Activated T-helper 1 cell treated with anti-CD3 and anti-CD28 coated beads, Interleukin-12 subunit alpha, Interleukin-12 subunit beta, Interleukin-2, Interleukin-4 antibody, amounts not matched to agents 30 ng/mL and 10 ng/mL and 1 ng/mL, durations not matched to agents 14 hours and 24 hours and 36 hours (primary cell): Measurements from ENCODE around the gene CD47. TPM values are rescaled to one million over a fixed set of nuclear protein-coding genes. Genes with fewer than 3 reads are reported as not detected.

Experiments
- DNase-seq: peaks from one replicate; pipeline ENCODE4 v3.0.0; 2021; ENCODE audit warnings: low spot score
- H3K27ac Mint-ChIP-seq: one replicate; pipeline ENCODE4 v1.8.0; 2021; ENCODE audit warnings: mild to moderate bottlenecking, mixed read lengths
- H3K27me3 Mint-ChIP-seq: one replicate; pipeline ENCODE4 v1.8.0; 2022; ENCODE audit warnings: mild to moderate bottlenecking, moderate library complexity, mixed read lengths; ENCODE audit not compliant: insufficient read depth
- H3K36me3 Mint-ChIP-seq: one replicate; pipeline ENCODE4 v1.8.0; 2021; ENCODE audit warnings: low read depth, mixed read lengths
- H3K4me1 Mint-ChIP-seq: one replicate; pipeline ENCODE4 v1.8.0; 2021; ENCODE audit warnings: low read depth, mixed read lengths
- H3K4me3 Mint-ChIP-seq: one replicate; pipeline ENCODE4 v1.8.0; 2021; ENCODE audit warnings: mild to moderate bottlenecking, moderate library complexity, mixed read lengths
- H3K9me3 Mint-ChIP-seq: one replicate; pipeline ENCODE4 v1.8.0; 2021; ENCODE audit warnings: mixed read lengths
- intact Hi-C: fragments of 100-400 bp; cut with micrococcal nuclease; formaldehyde crosslinking; loops from one replicate; pipeline ENCODE4 v1.15.1; 2024
- total RNA-seq: library from RNA; stranded (reverse); gene quantifications from 2 replicates; pipeline ENCODE4 v1.2.3, GENCODE V29; 2022

Gene CD47
- total RNA-seq, 1 donor from 2014 or later, result 98.3 TPM

DNA sequence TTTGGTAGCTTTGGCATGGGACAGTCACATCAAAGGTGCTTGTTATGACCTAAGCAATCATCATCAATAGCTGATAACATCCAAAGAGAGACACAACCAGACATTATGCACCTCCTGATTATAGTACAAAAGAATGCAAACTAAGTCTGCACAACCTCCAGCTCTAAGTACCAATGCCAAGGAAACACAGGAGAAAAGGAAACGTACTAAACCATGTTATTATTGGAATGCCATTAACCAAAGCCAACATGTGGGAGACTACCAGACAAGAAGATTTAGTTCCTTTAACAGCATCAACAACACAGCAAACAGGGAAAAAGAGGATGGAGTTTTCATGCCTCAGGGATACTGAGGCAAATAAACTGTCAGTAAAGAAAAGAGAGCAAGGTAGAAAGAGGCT is 61.4 kb downstream of the CD47 start:
- Mint-ChIP-seq H3K4me3 (no peak overlapping the region), H3K9me3 (peaks cover 3% of the 10 kb centered on the region), H3K36me3 (peaks cover 29% of the 10 kb centered on the region), H3K27me3 (no peaks in the 10 kb centered on the region), H3K27ac (no peak overlapping the region), H3K4me1 (no peaks in the 10 kb centered on the region)
- no peak for DNase-seq
- intact Hi-C loops, result no loop called here

DNA sequence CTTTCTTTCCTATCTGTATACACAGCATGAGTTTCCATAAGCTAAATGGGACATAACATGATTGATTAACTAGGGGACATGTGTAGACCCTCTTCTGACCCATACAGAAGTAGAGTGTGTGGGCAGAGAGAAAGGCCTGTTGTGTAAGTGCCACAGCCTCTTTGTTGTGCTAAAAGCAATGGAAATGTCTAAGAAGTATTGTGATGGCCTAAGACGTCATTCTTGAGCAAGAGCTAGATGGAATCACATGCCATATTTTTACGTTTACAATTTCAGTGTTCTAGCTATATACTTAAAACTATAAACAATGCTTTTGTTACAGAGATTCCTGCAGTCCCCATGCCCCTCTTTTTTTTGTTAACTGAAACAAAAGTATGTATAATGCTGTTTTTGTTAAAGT is 61.9 kb downstream of the CD47 start:
- DNase-seq, result no peak
- Mint-ChIP-seq H3K4me3 (no peak overlapping the region), H3K27ac (no peak overlapping the region), H3K9me3 (peaks cover 3% of the 10 kb centered on the region), H3K36me3 (peaks cover 27% of the 10 kb centered on the region), H3K27me3 (no peaks in the 10 kb centered on the region), H3K4me1 (no peaks in the 10 kb centered on the region)
- intact Hi-C loops, result no loop called here

GRCh38 chr3:108025177-108025576 is 65.7 kb downstream of the CD47 start:
- intact Hi-C loops, result no loop called here
- H3K9me3 Mint-ChIP-seq, result peaks cover 3% of the 10 kb centered on the region
- no peak overlapping the region for H3K27ac Mint-ChIP-seq
- H3K36me3 Mint-ChIP-seq, result peaks cover 21% of the 10 kb centered on the region
- H3K27me3 Mint-ChIP-seq, result no peaks in the 10 kb centered on the region
- H3K4me1 Mint-ChIP-seq, result no peaks in the 10 kb centered on the region
- no peak for DNase-seq
- H3K4me3 Mint-ChIP-seq, result no peak overlapping the region

GRCh38 chr3:108024146-108024850 is 66.5 kb downstream of the CD47 start:
- H3K4me1 Mint-ChIP-seq, result no peaks in the 10 kb centered on the region
- peaks cover 3% of the 10 kb centered on the region for H3K9me3 Mint-ChIP-seq
- no peak overlapping the region for H3K27ac Mint-ChIP-seq
- H3K36me3 Mint-ChIP-seq, result peaks cover 17% of the 10 kb centered on the region
- no peak for DNase-seq
- no peaks in the 10 kb centered on the region for H3K27me3 Mint-ChIP-seq
- H3K4me3 Mint-ChIP-seq, result no peak overlapping the region
- intact Hi-C loops, result no loop called here

- Mint-ChIP-seq H3K4me3 (no peak overlapping the region), H3K27ac (no peak overlapping the region), H3K36me3 (peaks cover 6% of the 10 kb centered on the region), H3K27me3 (no peaks in the 10 kb centered on the region), H3K9me3 (no peaks in the 10 kb centered on the region), H3K4me1 (no peaks in the 10 kb centered on the region)
- no peak for DNase-seq
- intact Hi-C loops, result no loop called here
Observed at GRCh38 chr3:108022256-108023150, 68.3 kb downstream of the CD47 start.

- no peak overlapping the region for H3K27ac Mint-ChIP-seq
- H3K27me3 Mint-ChIP-seq, result peaks cover 2% of the 10 kb centered on the region
- no peak for DNase-seq
- no peaks in the 10 kb centered on the region for H3K9me3 Mint-ChIP-seq
- no peak overlapping the region for H3K4me3 Mint-ChIP-seq
- H3K4me1 Mint-ChIP-seq, result no peaks in the 10 kb centered on the region
- intact Hi-C loops, result no loop called here
- peaks cover 2% of the 10 kb centered on the region for H3K36me3 Mint-ChIP-seq
Observed at GRCh38 chr3:108021533-108021932, 69.3 kb downstream of the CD47 start.

DNA sequence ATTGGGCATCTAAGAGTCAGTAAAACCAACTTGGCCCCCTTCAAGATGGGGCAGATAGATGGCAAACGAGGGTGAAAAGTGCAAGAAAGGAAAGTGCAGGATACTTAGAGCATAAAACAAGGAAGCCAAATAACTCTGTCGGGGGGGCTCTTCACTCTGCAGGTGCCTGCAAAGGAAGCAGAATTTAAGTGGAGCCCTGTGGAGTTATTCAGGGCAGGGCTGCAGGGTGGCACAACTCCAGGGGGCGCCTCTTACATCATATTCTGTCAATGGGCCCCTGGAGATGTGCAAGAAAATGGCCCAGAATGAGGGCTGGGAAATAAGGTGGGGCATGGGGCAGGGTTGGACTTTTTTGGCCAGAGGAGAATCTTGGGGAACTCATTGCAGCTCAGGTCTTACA is 69.7 kb downstream of the CD47 start:
- Mint-ChIP-seq H3K36me3 (peaks cover 2% of the 10 kb centered on the region), H3K9me3 (no peaks in the 10 kb centered on the region), H3K4me1 (no peaks in the 10 kb centered on the region), H3K4me3 (no peak overlapping the region), H3K27ac (no peak overlapping the region), H3K27me3 (peaks cover 2% of the 10 kb centered on the region)
- no peak for DNase-seq
- intact Hi-C loops, result no loop called here

DNA sequence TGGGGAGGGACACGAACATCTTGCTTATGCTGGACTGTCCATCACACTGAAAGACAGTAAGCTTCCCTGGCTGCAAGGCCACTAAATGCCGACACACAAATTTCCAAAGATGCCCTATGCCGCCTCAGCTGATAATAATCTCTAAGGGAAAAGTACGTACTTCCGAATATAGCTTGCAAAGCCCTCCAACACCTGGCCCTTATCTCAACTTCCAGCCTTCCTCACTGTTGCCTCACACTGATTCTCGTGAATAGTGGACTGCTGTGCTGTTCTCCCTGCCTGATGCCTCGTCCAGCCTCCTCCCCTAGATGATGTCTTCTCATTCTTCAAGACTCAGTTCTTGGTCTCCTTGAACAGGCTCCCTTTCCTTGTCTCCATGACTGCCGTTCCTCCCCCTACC is 72.3 kb downstream of the CD47 start:
- intact Hi-C loops, result no loop called here
- H3K36me3 Mint-ChIP-seq, result no peaks in the 10 kb centered on the region
- no peaks in the 10 kb centered on the region for H3K9me3 Mint-ChIP-seq
- no peak for DNase-seq
- H3K27me3 Mint-ChIP-seq, result peaks cover 2% of the 10 kb centered on the region
- no peak overlapping the region for H3K27ac Mint-ChIP-seq
- H3K4me3 Mint-ChIP-seq, result no peak overlapping the region
- H3K4me1 Mint-ChIP-seq, result no peaks in the 10 kb centered on the region

DNA sequence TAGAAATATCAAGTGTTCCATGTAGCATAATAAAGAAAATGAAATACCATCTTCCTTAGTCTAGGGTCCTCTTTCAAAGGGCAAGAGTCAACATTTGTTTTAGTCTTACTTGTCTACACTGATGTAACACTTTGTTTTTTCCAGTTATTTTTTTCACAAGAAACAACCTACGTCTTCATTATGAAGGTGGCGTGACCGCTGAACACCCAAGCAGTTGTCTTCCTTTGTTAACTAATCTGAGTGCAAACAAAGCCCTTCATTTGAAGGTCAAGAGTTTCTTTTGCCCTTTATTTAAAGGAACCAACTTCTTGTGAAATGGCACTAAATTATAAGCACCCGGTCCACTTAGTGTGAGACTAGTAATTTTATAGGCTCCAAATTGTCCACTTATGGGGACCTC is 73.2 kb downstream of the CD47 start:
- no peak for DNase-seq
- H3K27me3 Mint-ChIP-seq, result peaks cover 2% of the 10 kb centered on the region
- no peak overlapping the region for H3K4me3 Mint-ChIP-seq
- no peak overlapping the region for H3K27ac Mint-ChIP-seq
- intact Hi-C loops, result no loop called here
- H3K36me3 Mint-ChIP-seq, result no peaks in the 10 kb centered on the region
- no peaks in the 10 kb centered on the region for H3K9me3 Mint-ChIP-seq
- no peaks in the 10 kb centered on the region for H3K4me1 Mint-ChIP-seq

DNA sequence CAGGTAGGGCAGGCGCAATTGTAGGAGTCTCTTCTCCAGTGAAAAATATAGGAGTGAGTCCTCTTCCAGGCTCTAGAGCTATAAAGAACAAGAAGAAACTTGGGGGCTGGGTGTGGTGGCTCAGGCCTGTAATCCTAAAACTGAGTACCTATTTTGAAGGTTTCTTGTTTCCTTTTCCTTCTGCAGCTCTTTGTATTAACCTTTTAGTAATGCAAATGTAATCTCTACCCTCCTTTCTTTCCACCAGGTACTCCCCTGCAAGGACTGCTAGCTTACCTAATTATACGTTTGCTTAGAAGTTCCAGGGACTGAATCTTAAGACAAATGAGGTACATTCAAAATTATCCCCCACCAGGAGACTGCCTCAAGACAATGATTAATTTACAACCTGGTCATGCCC is 75.9 kb downstream of the CD47 start:
- Mint-ChIP-seq H3K4me1 (no peaks in the 10 kb centered on the region), H3K9me3 (no peaks in the 10 kb centered on the region), H3K27ac (no peak overlapping the region), H3K4me3 (no peak overlapping the region), H3K36me3 (no peaks in the 10 kb centered on the region), H3K27me3 (peaks cover 2% of the 10 kb centered on the region)
- intact Hi-C loops, result no loop called here
- no peak for DNase-seq

DNA sequence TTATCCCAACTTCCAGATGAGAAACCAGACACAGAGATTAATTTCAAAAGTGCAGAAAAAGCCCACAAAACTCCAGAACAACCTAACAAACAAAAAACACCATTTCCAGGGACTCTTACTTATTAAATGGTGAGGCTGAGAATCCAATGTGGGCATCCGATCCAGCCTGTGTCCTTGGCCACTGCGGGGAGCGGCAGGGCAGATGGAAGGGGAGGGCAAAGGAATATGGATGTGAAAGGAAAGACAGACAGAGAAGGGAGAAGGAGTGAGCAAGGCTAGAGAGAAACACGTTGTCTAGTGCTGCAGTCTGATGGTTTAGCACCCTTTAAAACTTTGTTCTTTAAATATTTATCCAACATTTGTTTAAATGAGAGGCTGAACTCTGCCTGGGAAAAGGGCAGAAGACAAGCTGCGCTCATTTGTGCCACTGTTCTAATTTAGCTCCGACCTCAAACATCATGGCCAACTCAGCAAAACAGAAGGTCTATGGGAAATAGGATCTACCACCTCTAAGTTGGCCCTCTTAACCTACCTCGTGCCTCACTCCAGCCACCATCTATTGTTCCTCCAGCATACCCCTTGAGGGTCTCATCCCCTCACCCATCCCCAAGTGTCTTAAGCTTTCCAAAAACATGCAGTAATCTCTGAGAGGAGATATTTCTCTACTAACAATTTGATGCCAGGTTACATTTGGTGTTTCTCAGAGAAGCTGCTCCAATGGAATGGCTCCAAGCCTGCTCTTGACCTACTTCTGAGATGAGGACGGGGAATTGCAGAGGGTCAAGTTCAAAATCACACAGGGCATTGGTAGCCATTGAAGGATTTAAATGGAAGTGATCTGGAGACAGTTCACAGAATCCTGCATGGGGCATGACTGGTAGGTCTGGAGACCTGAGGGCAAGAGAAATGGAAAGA is 77.4 kb downstream of the CD47 start:
- Mint-ChIP-seq H3K4me3 (no peak overlapping the region), H3K4me1 (no peaks in the 10 kb centered on the region), H3K27me3 (peaks cover 5% of the 10 kb centered on the region), H3K36me3 (no peaks in the 10 kb centered on the region), H3K27ac (no peak overlapping the region), H3K9me3 (no peaks in the 10 kb centered on the region)
- intact Hi-C loops, result no loop called here
- no peak for DNase-seq

GRCh38 chr3:108012304-108012703 is 78.5 kb downstream of the CD47 start:
- intact Hi-C loops, result no loop called here
- Mint-ChIP-seq H3K4me1 (no peaks in the 10 kb centered on the region), H3K4me3 (no peak overlapping the region), H3K36me3 (no peaks in the 10 kb centered on the region), H3K27me3 (peaks cover 3% of the 10 kb centered on the region), H3K9me3 (no peaks in the 10 kb centered on the region), H3K27ac (no peak overlapping the region)
- DNase-seq, result no peak

DNA sequence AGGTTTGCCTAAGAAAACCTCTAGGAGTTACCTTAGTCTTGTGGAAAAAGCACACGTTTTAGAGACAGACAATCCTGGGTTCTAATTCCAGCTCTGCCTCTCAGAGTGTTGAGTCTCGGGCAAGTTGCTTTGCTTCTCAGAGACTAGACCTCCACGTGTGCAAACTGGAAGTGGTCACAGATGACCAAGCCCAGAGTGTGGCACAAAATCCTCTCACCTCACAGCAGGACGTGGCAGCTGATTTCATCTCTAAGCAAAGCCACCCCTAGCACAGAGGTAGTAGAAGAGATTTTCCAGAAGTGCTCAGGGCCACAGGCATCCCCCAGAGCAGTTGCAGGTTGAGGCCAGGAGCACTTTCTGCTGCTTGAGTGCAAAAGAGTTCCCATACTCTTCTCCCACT is 79.2 kb downstream of the CD47 start:
- H3K4me3 Mint-ChIP-seq, result no peak overlapping the region
- no peaks in the 10 kb centered on the region for H3K4me1 Mint-ChIP-seq
- no peak for DNase-seq
- H3K27me3 Mint-ChIP-seq, result peaks cover 8% of the 10 kb centered on the region
- H3K9me3 Mint-ChIP-seq, result no peaks in the 10 kb centered on the region
- intact Hi-C loops, result no loop called here
- H3K36me3 Mint-ChIP-seq, result no peaks in the 10 kb centered on the region
- H3K27ac Mint-ChIP-seq, result no peak overlapping the region
